Skin of body (tissue), 1 donor: ENCODE data around the gene TOP3B. TPM values are rescaled to one million over a fixed set of nuclear protein-coding genes. Genes with fewer than 3 reads are reported as not detected.

Experiments used
- total RNA-seq: library from RNA; depleted of rRNA; stranded (reverse); fragments of >200 nt; gene quantifications from one replicate; pipeline ENCODE4 v1.2.3, GENCODE V29; 2014

Gene TOP3B
- total RNA-seq, 1 donor from 2014 or later, result 19.7 TPM

Other genes with a start within 250 kb of the TOP3B start
- 5.8 TPM for gene YPEL1, start 247.0 kb downstream of the TOP3B start, total RNA-seq
- gene MAPK1, start 115.1 kb downstream of the TOP3B start, total RNA-seq, result 43.0 TPM
- gene PPM1F, start 29.9 kb downstream of the TOP3B start, total RNA-seq, result 21.2 TPM